ENCODE measurements around the gene NIPAL4. TPM values are rescaled to one million over a fixed set of nuclear protein-coding genes. Genes with fewer than 3 reads are reported as not detected.
"Not testable (repeated sequence)": the region's sequence is repeated elsewhere in the genome, so short reads cannot be mapped to it uniquely, and the experiment has no call there.

The NIPAL4 gene
- total RNA-seq (2014; rRNA removed; shearing (Covaris generic)), result 0.18 TPM in 1 of 2 replicates, not detected in the other

DNA sequence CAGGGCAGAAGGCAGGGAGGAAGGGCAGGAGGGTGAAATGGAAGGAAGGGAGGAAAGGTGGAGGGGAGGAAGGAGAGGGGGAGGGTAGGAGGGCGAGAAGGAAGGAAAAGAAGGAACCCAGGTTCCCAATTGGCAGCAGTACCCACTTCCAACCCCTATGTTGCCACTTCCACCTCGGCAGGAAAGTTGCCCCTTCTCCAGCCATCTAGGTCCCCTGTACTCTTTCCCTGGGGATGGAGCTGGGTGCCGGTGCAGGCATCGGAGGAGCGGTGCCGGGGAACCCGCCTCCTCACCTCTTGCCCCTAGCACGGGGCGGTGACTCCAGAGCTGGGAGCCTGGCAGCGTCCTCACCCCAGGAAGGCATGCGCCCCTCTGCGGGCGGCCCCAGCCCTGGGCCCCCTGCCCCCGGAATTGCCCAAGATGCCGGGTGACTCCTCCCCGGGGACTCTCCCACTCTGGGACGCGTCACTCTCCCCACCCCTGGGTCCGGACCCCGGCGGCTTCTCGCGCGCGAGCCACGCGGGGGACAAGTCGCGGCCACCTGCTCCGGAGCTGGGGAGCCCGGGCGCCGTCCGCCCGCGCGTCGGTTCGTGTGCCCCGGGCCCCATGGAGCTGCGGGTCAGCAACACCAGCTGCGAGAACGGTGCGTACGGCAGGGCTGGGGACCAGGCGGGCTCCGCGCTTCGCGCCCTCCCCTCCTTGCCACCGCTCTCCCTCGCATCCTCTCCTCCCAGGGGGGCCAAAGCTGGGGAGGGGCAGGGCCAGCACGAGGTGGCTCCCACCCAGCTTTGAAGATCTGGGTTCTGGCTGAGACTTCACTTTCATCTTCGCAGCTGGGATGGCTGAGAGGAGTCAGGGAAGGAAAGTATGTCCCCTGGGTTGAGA lies at the start of gene NIPAL4:
TSS of gene NIPAL4 (plus strand) at position 499 of the 885 bp plus-strand sequence. CDS start at position 607, 108 bp downstream.
- no peak for DNase-seq (ENCODE audit: low read depth in 1 of 2, low spot score in 2 of 2)
- Histone ChIP-seq H3K4me3 (peak within 1 kb of the TSS; percentile 33), H3K9me3 (replicated peaks) (no peaks in the 10 kb centered on the region), H3K36me3 (no peaks in the 10 kb centered on the region), H3K27me3 (replicated peaks) (peaks cover 8% of the 10 kb centered on the region), H3K4me1 (replicated peaks) (peaks cover 30% of the 10 kb centered on the region), H3K27ac (no peak within 1 kb of the TSS)

DNA sequence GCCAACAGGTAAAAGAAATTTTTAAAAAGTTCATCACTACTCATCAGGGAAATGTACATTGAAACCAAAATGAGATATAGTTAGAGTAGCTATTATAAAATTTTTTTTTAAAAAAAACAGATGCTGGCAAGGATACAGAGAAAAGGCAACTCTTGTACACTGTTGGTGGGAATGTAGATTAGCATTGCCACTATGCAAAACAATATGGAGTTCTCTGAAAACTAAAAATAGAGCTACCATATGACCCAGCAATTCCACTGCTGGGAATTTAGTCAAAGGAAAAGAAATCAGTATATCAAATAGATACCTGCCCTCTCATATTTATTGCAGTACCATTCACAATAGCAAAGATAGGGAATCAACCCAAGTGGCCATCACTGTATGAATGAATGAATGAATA lies 44.2 kb upstream of the NIPAL4 start:
- no peak overlapping the region for H3K4me3 ChIP-seq
- H3K9me3 ChIP-seq (replicated peaks), result no peaks in the 10 kb centered on the region; the same call in 1 of the 2 replicates
- no peak overlapping the region for H3K27ac ChIP-seq
- DNase-seq (ENCODE audit: low read depth in 1 of 2, low spot score in 2 of 2), result no peak
- H3K27me3 ChIP-seq (replicated peaks), result no peaks in the 10 kb centered on the region
- H3K36me3 ChIP-seq, result no peaks in the 10 kb centered on the region
- H3K4me1 ChIP-seq (replicated peaks), result no peaks in the 10 kb centered on the region

DNA sequence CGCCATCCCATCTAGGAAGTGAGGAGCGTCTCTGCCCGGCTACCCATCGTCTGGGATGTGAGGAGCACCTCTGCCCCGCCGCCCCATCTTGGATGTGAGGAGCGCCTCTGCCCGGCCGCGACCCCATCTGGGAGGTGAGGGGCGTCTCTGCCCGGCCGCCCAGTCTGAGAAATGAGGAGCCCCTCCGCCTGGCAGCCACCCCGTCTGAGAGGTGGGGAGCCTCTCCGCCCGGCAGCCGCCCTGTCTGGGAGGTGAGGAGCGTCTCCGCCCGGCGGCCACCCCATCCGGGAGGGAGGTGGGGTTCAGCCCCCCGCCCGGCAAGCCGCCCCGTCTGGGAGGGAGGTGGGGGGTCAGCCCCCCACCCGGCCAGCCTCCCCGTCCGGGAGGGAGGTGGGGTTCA lies 40.5 kb upstream of the NIPAL4 start:
- H3K27me3 ChIP-seq (replicated peaks); H3K36me3 ChIP-seq; H3K4me3 ChIP-seq; H3K9me3 ChIP-seq (replicated peaks); DNase-seq (ENCODE audit: low read depth in 1 of 2, low spot score in 2 of 2); H3K27ac ChIP-seq; H3K4me1 ChIP-seq (replicated peaks): not testable (repeated sequence)

DNA sequence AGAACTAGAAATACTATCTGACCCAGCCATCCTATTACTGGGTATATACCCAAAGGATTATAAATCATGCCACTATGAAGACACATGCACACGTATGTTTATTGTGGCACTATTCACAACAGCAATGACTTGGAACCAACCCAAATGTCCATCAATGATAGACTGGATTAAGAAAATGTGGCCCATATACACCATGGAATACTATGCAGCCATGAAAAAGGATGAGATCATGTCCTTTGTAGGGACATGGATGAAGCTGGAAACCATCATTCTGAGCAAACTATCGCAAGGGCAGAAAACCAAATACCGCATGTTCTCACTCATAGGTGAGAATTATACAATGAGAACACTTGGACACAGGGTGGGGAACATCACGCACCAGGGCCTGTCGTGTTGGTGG lies 30.1 kb upstream of the NIPAL4 start:
- not testable (repeated sequence) for H3K4me1 ChIP-seq (replicated peaks); DNase-seq (ENCODE audit: low read depth in 1 of 2, low spot score in 2 of 2); H3K9me3 ChIP-seq (replicated peaks); H3K27me3 ChIP-seq (replicated peaks); H3K27ac ChIP-seq; H3K36me3 ChIP-seq; H3K4me3 ChIP-seq

DNA sequence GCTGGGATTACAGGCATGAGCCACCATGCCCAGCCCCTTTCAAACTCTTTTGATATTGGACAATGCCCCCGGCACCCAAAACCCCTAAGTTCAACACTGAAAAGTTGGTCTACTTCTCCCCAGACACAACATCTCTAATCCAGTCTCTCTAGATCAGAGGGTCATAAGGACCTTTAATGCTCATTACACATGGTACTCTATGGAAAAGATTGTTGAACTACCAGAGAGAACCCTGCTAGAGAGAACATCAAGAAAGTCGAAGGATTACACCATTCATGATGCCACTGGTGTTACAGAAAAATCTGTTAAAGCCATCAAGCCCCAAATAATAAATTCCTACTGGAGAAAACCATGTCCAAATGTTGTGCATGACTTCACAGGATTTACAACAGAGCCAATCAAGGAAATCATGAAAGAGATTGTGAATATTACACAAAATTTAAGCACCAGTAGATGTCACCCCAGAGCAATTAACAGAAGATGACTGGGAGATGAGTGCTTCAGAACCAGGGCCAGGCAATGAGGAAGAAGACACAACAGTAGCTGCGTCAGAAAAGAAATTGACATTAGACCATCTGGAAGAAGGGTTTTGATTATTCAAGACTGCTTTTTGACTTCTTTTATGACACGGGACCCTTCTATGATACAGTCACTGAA lies 28.3 kb upstream of the NIPAL4 start:
- no peaks in the 10 kb centered on the region for H3K9me3 ChIP-seq (replicated peaks)
- DNase-seq (ENCODE audit: low read depth in 1 of 2, low spot score in 2 of 2), result peak in 1 of 2 experiments; percentile 62
- H3K27ac ChIP-seq, result no peak overlapping the region
- no peaks in the 10 kb centered on the region for H3K4me1 ChIP-seq (replicated peaks)
- H3K27me3 ChIP-seq (replicated peaks), result no peaks in the 10 kb centered on the region
- H3K4me3 ChIP-seq, result no peak overlapping the region
- H3K36me3 ChIP-seq, result no peaks in the 10 kb centered on the region

DNA sequence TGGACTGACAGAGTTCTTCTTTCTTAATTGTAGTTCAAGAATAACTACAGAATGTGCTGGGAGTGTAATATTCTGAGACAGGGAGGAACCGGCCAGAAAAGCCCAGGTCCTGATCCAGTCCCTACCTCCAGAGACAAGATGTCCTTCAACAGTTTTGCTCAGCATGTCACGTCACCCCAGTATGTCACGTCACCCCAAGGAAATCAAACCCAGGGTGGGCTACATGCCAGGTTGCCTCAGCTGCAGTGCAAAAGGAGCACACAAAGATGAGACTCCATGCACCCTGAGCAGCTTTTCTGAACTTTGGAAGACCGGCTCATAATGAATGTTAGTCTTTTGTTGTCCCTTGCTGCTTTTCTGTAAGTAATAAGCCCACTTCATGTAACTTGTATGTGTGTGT lies 25.9 kb upstream of the NIPAL4 start:
- no peaks in the 10 kb centered on the region for H3K36me3 ChIP-seq
- H3K27me3 ChIP-seq (replicated peaks), result no peaks in the 10 kb centered on the region
- H3K4me1 ChIP-seq (replicated peaks), result no peaks in the 10 kb centered on the region
- H3K27ac ChIP-seq, result no peak overlapping the region
- no peak for DNase-seq (ENCODE audit: low read depth in 1 of 2, low spot score in 2 of 2)
- no peaks in the 10 kb centered on the region for H3K9me3 ChIP-seq (replicated peaks)
- no peak overlapping the region for H3K4me3 ChIP-seq

DNA sequence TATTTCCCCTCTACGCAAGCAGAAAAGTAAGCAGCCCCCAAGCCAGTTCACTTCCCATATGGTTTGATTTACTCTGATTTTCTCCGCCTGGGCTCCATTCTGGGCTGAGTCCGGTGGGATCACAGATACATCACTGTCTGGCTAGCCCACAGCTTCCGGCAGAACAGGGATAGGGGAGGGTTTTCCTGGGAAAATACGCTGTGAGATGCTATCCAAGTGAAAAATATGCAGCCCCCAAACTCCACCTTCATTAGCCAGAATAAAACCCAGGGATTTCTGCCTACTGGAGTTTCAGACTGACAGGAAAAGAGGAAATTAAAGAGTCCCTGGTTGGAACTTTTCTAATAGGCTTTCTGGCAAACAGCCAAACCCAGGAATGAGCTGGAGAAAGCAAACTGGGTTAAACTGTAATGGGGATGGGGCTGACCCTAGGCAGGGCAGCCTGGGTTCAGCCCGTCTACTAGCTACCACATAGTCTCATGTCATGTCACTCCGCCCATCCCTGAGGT lies 16.9 kb upstream of the NIPAL4 start:
- H3K27ac ChIP-seq, result no peak overlapping the region
- H3K36me3 ChIP-seq, result no peaks in the 10 kb centered on the region
- H3K4me1 ChIP-seq (replicated peaks), result no peaks in the 10 kb centered on the region
- H3K4me3 ChIP-seq, result no peak overlapping the region
- no peaks in the 10 kb centered on the region for H3K27me3 ChIP-seq (replicated peaks)
- no peaks in the 10 kb centered on the region for H3K9me3 ChIP-seq (replicated peaks)
- no peak for DNase-seq (ENCODE audit: low read depth in 1 of 2, low spot score in 2 of 2)

DNA sequence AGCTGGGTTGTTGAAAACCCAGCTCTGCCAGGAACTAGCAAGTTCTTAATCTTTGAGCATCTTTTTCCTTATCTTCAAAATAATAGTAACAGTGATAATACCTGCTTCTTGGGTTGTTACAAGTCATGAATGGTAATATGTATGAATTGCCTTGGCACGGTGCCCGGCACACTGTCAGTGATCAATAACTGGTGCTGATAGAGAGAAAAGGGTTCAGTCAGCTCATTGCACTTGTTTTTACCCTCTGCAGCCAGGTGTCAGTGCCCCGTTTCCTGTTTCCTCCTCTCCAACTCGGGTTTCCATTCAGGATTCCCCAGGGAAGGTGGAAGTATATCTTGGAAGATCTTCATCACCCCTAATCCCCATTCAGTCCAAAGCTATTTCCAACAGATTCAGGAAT lies 15.8 kb upstream of the NIPAL4 start:
- H3K4me3 ChIP-seq, result no peak overlapping the region
- no peaks in the 10 kb centered on the region for H3K4me1 ChIP-seq (replicated peaks)
- H3K27me3 ChIP-seq (replicated peaks), result no peaks in the 10 kb centered on the region
- no peak overlapping the region for H3K27ac ChIP-seq
- H3K9me3 ChIP-seq (replicated peaks), result no peaks in the 10 kb centered on the region
- no peak for DNase-seq (ENCODE audit: low read depth in 1 of 2, low spot score in 2 of 2)
- no peaks in the 10 kb centered on the region for H3K36me3 ChIP-seq

DNA sequence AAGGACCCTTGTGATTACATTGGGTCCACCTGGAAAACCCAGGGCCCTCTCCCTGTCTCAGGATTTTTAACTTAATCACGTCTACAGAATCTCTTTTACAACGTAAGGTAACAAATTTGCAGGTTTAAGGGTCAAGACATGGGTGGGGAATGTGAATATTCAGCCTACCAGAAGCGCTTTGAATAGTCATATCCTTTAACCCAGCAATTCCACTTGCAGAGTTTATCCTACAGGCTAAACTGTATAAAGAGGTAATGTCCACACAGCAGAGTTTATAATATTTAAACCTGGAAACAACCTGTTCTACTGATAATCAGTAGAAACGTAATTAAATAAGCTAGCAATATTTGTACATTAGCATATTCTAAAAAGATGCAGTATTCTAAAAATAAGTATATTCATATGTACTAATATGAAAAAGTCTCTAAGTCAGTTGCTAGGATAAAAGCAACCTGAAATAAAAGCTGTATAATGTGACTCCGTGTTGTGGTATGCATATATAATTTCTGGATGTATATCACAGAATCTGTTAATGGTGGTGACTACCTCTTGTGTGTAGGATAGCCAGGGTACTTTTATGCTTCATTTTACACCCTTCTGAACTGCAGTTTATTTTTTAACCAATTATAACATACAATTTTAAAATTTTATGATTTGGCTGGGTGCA lies 14.1 kb upstream of the NIPAL4 start:
- no peak for DNase-seq (ENCODE audit: low read depth in 1 of 2, low spot score in 2 of 2)
- no peaks in the 10 kb centered on the region for H3K27me3 ChIP-seq (replicated peaks)
- H3K36me3 ChIP-seq, result no peaks in the 10 kb centered on the region
- no peaks in the 10 kb centered on the region; the same call in 1 of the 2 replicates for H3K9me3 ChIP-seq (replicated peaks)
- H3K27ac ChIP-seq, result no peak overlapping the region
- H3K4me3 ChIP-seq, result no peak overlapping the region
- H3K4me1 ChIP-seq (replicated peaks), result no peaks in the 10 kb centered on the region

DNA sequence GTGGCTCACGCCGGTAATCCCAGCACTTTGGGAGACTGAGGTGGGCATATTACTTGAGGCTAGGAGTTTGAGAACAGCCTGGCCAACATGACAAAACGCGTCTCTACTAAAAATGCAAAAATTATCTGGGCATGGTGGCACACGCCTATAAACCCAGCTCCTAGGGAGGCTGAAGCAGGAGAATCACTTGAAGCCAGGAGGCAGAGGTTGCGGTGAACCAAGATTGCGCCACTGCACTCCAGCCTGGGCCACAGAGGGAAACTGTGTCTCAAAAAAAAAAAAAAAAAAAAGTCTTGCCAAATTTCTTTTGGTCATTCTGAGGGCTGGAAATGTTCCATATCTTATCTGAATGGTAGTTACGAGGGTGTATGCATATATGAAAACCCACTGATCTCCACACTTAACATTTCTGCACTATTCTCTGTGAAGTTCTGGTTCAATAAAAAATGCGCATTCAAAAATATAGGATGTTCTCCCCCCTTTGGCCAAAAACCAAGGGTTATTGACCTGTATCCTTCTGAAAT lies 13.5 kb upstream of the NIPAL4 start:
- Histone ChIP-seq H3K27me3 (replicated peaks) (no peaks in the 10 kb centered on the region), H3K9me3 (replicated peaks) (no peaks in the 10 kb centered on the region; the same call in 1 of the 2 replicates), H3K27ac (no peak overlapping the region), H3K4me3 (no peak overlapping the region), H3K4me1 (replicated peaks) (no peaks in the 10 kb centered on the region), H3K36me3 (no peaks in the 10 kb centered on the region)
- DNase-seq (ENCODE audit: low read depth in 1 of 2, low spot score in 2 of 2), result no peak

DNA sequence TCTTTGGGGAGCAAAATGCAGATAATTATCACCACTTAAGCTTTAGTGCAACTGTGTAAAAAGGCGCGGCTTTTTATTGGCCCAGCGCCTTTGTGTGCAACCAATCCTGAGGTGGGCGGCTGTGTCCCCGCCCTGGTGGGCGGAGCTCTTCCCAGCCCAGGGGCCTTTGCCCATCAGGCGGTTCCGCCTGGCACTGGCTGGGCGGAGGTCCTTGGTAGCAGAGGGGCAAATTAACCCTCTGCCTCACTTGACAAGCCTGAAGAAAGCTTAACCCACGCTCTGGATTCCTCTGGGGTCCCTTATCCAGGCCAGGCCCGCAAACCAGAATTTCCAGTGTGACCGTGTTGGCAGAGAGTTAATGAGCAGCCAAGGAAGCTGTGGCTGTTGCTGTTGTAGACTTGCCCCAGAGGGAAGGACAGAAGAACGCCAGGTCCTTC lies 12.8 kb upstream of the NIPAL4 start:
- H3K36me3 ChIP-seq, result no peaks in the 10 kb centered on the region
- no peaks in the 10 kb centered on the region for H3K27me3 ChIP-seq (replicated peaks)
- DNase-seq (ENCODE audit: low read depth in 1 of 2, low spot score in 2 of 2), result no peak
- no peak overlapping the region for H3K27ac ChIP-seq
- no peak overlapping the region for H3K4me3 ChIP-seq
- H3K9me3 ChIP-seq (replicated peaks), result no peaks in the 10 kb centered on the region; the same call in 1 of the 2 replicates
- no peaks in the 10 kb centered on the region for H3K4me1 ChIP-seq (replicated peaks)

DNA sequence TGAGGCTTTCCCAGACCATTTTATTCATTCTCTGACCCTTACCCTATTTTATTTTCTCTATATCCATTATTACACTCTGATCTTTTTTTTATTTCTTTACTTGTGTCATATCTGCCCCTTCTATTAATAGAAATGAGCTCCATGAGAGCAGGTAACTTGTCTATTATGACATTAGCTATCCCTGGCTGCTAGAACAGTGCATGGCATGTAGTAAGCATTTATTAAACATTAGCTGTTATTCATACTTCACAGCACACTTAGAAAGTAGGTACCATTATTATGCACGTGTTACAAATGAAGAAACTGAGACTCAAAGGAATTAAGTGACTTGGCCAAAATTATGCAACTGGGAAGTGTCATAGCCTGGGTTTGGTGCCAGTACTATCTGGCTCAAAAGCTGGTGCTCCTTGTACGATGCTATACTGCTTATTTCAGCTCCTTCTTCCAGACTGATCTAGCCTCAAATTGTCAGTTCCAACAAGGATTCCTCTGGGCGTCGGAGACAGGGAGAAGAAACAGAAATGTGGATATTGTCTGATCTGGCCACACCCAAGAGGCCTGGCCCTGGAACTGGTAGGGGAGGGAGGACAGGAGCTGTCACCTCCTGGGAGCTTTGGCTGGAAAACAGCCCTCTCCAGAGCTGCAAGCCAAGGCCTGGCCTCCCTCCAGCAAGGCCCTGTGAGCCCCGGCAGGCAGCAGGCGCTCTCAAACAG lies 10.8 kb upstream of the NIPAL4 start:
- no peaks in the 10 kb centered on the region for H3K4me1 ChIP-seq (replicated peaks)
- H3K27me3 ChIP-seq (replicated peaks), result no peaks in the 10 kb centered on the region
- H3K9me3 ChIP-seq (replicated peaks), result no peaks in the 10 kb centered on the region; the same call in 1 of the 2 replicates
- no peak overlapping the region for H3K4me3 ChIP-seq
- no peak for DNase-seq (ENCODE audit: low read depth in 1 of 2, low spot score in 2 of 2)
- H3K27ac ChIP-seq, result no peak overlapping the region
- no peaks in the 10 kb centered on the region for H3K36me3 ChIP-seq

DNA sequence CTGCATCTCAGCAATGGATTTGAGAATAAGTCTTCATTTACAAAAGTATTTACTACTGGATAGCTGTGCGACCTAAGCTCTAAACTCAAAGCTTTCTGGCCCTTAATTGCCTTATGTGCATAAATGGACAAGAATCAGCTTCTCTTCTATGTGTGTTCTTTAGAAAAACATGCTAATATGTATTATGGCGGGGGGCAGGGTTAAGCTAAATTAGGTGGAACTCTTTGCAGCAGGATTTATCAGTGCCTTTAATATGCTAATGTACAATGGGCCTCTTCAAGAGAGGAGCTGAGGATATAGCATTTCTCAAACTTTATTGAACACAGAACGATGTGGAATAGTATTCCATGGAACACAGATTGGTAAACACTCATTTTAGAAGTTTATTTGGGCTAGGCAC lies 10.0 kb upstream of the NIPAL4 start:
- H3K36me3 ChIP-seq, result no peaks in the 10 kb centered on the region
- no peaks in the 10 kb centered on the region for H3K27me3 ChIP-seq (replicated peaks)
- no peak for DNase-seq (ENCODE audit: low read depth in 1 of 2, low spot score in 2 of 2)
- no peaks in the 10 kb centered on the region; the same call in 1 of the 2 replicates for H3K9me3 ChIP-seq (replicated peaks)
- no peak overlapping the region for H3K4me3 ChIP-seq
- no peak overlapping the region for H3K27ac ChIP-seq
- H3K4me1 ChIP-seq (replicated peaks), result no peaks in the 10 kb centered on the region
